Measurements from ENCODE around the gene NCKAP5L.

GRCh38 chr12:49825971-49826421, 2.2 kb downstream of the NCKAP5L start:
- no peak for TF ChIP-seq CTCF (IDR thresholded peaks at IDR 0.05; ENCODE audit: low read depth, low read length)
- TF ChIP-seq EZH2phosphoT487 (IDR thresholded peaks at IDR 0.05; ENCODE audit: low read depth): no peak
